ENCODE measurements around the gene SKAP2. TPM values are rescaled to one million over a fixed set of nuclear protein-coding genes. Genes with fewer than 3 reads are reported as not detected.

Gene SKAP2
- total RNA-seq, 6 donors from 2014 or later = 21.7 to 57.2 (median 32.6) TPM

DNA sequence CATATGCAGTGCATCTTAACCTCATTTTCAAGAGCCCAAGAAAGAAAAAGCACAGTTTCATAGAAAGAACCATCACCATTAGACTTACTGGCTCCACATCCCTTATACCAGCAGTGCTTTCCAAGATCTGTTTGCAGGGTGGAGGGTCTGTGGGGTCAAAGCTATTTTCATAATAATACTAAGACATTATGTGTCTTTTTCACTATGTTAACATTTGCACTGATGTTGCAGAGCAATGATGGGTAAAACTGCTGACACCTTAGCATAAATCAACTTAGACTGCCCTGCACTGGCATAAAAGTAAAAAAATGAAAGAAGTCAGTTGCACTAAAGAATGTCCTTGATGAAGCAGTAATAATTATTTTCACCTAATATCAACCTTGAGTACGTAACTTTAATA is 166.2 kb downstream of the SKAP2 start:
- H3K4me3 ChIP-seq = no peak overlapping the region
- H3K27me3 ChIP-seq = no peaks in the 10 kb centered on the region
- no peak overlapping the region for H3K27ac ChIP-seq
- ATAC-seq (ENCODE audit: low FRiP score in 2 of 2) = no peak
- no peak for TF ChIP-seq POLR2AphosphoS5 (IDR thresholded peaks at IDR 0.05)
- TF ChIP-seq, protein P1, sequence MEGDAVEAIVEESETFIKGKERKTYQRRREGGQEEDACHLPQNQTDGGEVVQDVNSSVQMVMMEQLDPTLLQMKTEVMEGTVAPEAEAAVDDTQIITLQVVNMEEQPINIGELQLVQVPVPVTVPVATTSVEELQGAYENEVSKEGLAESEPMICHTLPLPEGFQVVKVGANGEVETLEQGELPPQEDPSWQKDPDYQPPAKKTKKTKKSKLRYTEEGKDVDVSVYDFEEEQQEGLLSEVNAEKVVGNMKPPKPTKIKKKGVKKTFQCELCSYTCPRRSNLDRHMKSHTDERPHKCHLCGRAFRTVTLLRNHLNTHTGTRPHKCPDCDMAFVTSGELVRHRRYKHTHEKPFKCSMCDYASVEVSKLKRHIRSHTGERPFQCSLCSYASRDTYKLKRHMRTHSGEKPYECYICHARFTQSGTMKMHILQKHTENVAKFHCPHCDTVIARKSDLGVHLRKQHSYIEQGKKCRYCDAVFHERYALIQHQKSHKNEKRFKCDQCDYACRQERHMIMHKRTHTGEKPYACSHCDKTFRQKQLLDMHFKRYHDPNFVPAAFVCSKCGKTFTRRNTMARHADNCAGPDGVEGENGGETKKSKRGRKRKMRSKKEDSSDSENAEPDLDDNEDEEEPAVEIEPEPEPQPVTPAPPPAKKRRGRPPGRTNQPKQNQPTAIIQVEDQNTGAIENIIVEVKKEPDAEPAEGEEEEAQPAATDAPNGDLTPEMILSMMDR (IDR thresholded peaks at IDR 0.05) = no peak
- TF ChIP-seq POLR2A (IDR thresholded peaks at IDR 0.05) = no peak
- TF ChIP-seq EP300 (IDR thresholded peaks at IDR 0.05) = no peak
- no peaks in the 10 kb centered on the region for H3K4me1 ChIP-seq
- DNase-seq = no peak
- no peaks in the 10 kb centered on the region for H3K36me3 ChIP-seq
- WGBS, 2 donors = 89 to 100% methylated on average over 1 of the region's 1 CpG
- H3K9me3 ChIP-seq = no peaks in the 10 kb centered on the region

- ATAC-seq (ENCODE audit: low FRiP score in 2 of 2) (no peak), DNase-seq (no peak)
- Histone ChIP-seq H3K27me3 (no peaks in the 10 kb centered on the region), H3K4me1 (no peaks in the 10 kb centered on the region), H3K27ac (no peak overlapping the region), H3K9me3 (no peaks in the 10 kb centered on the region), H3K4me3 (no peak overlapping the region), H3K36me3 (no peaks in the 10 kb centered on the region)
- 76 to 82% methylated on average over 5 of the region's 5 CpGs for WGBS, 2 donors
- TF ChIP-seq, protein P1 (IDR thresholded peaks at IDR 0.05) = no peak
- TF ChIP-seq POLR2A (IDR thresholded peaks at IDR 0.05) (no peak), EP300 (IDR thresholded peaks at IDR 0.05) (no peak), POLR2AphosphoS5 (IDR thresholded peaks at IDR 0.05) (no peak)
These were observed 167.4 kb downstream of the SKAP2 start for GRCh38 chr7:26696978-26697377.

- no peak overlapping the region for H3K27ac ChIP-seq
- ATAC-seq (ENCODE audit: low FRiP score in 2 of 2) (no peak), DNase-seq (no peak)
- no peaks in the 10 kb centered on the region for H3K27me3 ChIP-seq
- H3K36me3 ChIP-seq = no peaks in the 10 kb centered on the region
- no peak overlapping the region for H3K4me3 ChIP-seq
- peaks cover 0 to 7% (median 0%) of the 10 kb centered on the region in 4 donors for H3K4me1 ChIP-seq
- no peak for TF ChIP-seq EP300 (IDR thresholded peaks at IDR 0.05)
- no peak for TF ChIP-seq POLR2AphosphoS5 (IDR thresholded peaks at IDR 0.05)
- TF ChIP-seq, protein P1 (IDR thresholded peaks at IDR 0.05) = no peak
- no peak for TF ChIP-seq POLR2A (IDR thresholded peaks at IDR 0.05)
- H3K9me3 ChIP-seq = no peaks in the 10 kb centered on the region
These were observed 168.2 kb downstream of the SKAP2 start for GRCh38 chr7:26696161-26696560.

- WGBS, 2 donors = 92 to 98% methylated on average over 3 of the region's 3 CpGs
- Histone ChIP-seq H3K36me3 (no peaks in the 10 kb centered on the region), H3K4me3 (no peak overlapping the region), H3K9me3 (no peaks in the 10 kb centered on the region), H3K4me1 (peaks cover 2 to 9% (median 5%) of the 10 kb centered on the region in 4 donors), H3K27me3 (no peaks in the 10 kb centered on the region), H3K27ac (no peak overlapping the region)
- ATAC-seq (ENCODE audit: low FRiP score in 2 of 2) (no peak), DNase-seq (no peak)
- TF ChIP-seq, protein P1 (IDR thresholded peaks at IDR 0.05) = no peak
- TF ChIP-seq POLR2AphosphoS5 (IDR thresholded peaks at IDR 0.05) (no peak), EP300 (IDR thresholded peaks at IDR 0.05) (no peak), POLR2A (IDR thresholded peaks at IDR 0.05) (no peak)
These were observed 169.7 kb downstream of the SKAP2 start for GRCh38 chr7:26694713-26695112.

GRCh38 chr7:26694141-26694540 is 170.2 kb downstream of the SKAP2 start:
- Histone ChIP-seq H3K27ac (no peak overlapping the region), H3K4me1 (peaks cover 7 to 15% (median 9%) of the 10 kb centered on the region in 4 donors), H3K9me3 (no peaks in the 10 kb centered on the region), H3K27me3 (no peaks in the 10 kb centered on the region), H3K36me3 (no peaks in the 10 kb centered on the region), H3K4me3 (no peak overlapping the region)
- TF ChIP-seq, protein P1 (IDR thresholded peaks at IDR 0.05) = no peak
- TF ChIP-seq EP300 (IDR thresholded peaks at IDR 0.05) (no peak), POLR2A (IDR thresholded peaks at IDR 0.05) (no peak), POLR2AphosphoS5 (IDR thresholded peaks at IDR 0.05) (no peak)
- no peak for DNase-seq
- ATAC-seq (ENCODE audit: low FRiP score in 2 of 2) = no peak
